SK-N-SH (cell line): ENCODE measurements around the gene URAD. TPM values are rescaled to one million over a fixed set of nuclear protein-coding genes. Genes with fewer than 3 reads are reported as not detected.

ENCODE experiments used
- CTCF ChIA-PET: fragments of 300-600, 350-600 bp; formaldehyde crosslinking; extraction: SDS; loops from one replicate; lab custom pipeline; 2021; lab: Yijun Ruan, JAX
- POLR2A ChIA-PET: fragments of 350-600 bp; sonication (Branson Sonifier 250); formaldehyde crosslinking; extraction: SDS; loops from one replicate; lab custom pipeline; 2020; ENCODE audit warnings: antibody characterized with exemption, inconsistent platforms; lab: Yijun Ruan, JAX
- DNase-seq: peaks from one replicate; pipeline ENCODE4 v3.0.0; 2012
- H2AFZ ChIP-seq: fragments of 200-600 bp; sonication (generic); 2 replicates; pipeline ENCODE4 v1.8.1; 2016; ENCODE audit warnings: antibody characterized with exemption, mild to moderate bottlenecking, low read depth
- H3F3A ChIP-seq: fragments of 200-600 bp; sonication (generic); replicated peaks from 2 replicates; pipeline ENCODE3; 2016; ENCODE audit warnings: antibody characterized with exemption, mild to moderate bottlenecking; ENCODE audit not compliant: insufficient read depth
- H3K27ac ChIP-seq, 2 experiments: fragments of 200-500 bp in 1 of 2; fragments of 200-600 bp in 1 of 2; sonication (Bioruptor generic) in 1 of 2; sonication (generic), shearing (Covaris generic) in 1 of 2; 2 replicates each; pipeline versions ENCODE4 v1.5.1 to v1.6.1; 2014 to 2016; ENCODE audit warnings: low read depth in 2 of 2, inconsistent platforms in 1 of 2, low read length in 1 of 2, mild to moderate bottlenecking in 1 of 2, mixed read lengths in 1 of 2
- H3K27me3 ChIP-seq: fragments of 200-600 bp; sonication (generic), shearing (Covaris generic); 2 replicates; pipeline ENCODE4 v1.6.1; 2016; ENCODE audit warnings: mixed run types; ENCODE audit not compliant: insufficient read depth
- H3K36me3 ChIP-seq, 2 experiments: fragments of 200-500 bp in 1 of 2; fragments of 200-600 bp in 1 of 2; sonication (Bioruptor generic) in 1 of 2; sonication (generic) in 1 of 2; replicated peaks in 1 of 2; 2 replicates each; pipeline versions ENCODE3 to v1.5.1; 2014 to 2016; ENCODE audit warnings: low read length in 1 of 2, mild to moderate bottlenecking in 1 of 2; ENCODE audit not compliant: insufficient read depth in 2 of 2, control insufficient read depth in 1 of 2
- H3K4me1 ChIP-seq, 2 experiments: fragments of 200-500 bp in 1 of 2; fragments of 200-600 bp in 1 of 2; sonication (Bioruptor generic) in 1 of 2; sonication (generic), shearing (Covaris generic) in 1 of 2; 2 replicates each; pipeline versions ENCODE4 v1.5.1 to v1.6.1; 2014 to 2016; ENCODE audit warnings: low read depth in 1 of 2, low read length in 1 of 2, mixed run types in 1 of 2; ENCODE audit not compliant: insufficient read depth in 2 of 2, control insufficient read depth in 1 of 2
- H3K4me2 ChIP-seq: fragments of 200-600 bp; sonication (generic), shearing (Covaris generic); 2 replicates; pipeline ENCODE4 v1.6.1; 2017; ENCODE audit warnings: mixed run types
- H3K4me3 ChIP-seq, 2 experiments: fragments of 200-500 bp in 1 of 2; fragments of 200-600 bp in 1 of 2; sonication (Bioruptor generic) in 1 of 2; sonication (generic), shearing (Covaris generic) in 1 of 2; 2 replicates each; pipeline versions ENCODE4 v1.5.1 to v1.8.1; 2014 to 2016; ENCODE audit warnings: low read depth in 2 of 2, inconsistent platforms in 1 of 2, low read length in 1 of 2, mild to moderate bottlenecking in 1 of 2, mixed read lengths in 1 of 2, moderate library complexity in 1 of 2
- H3K79me2 ChIP-seq: fragments of 200-600 bp; sonication (generic); 2 replicates; pipeline ENCODE4 v1.8.1; 2017; ENCODE audit warnings: mild to moderate bottlenecking; ENCODE audit not compliant: insufficient read depth
- H3K9ac ChIP-seq: fragments of 200-600 bp; sonication (generic); 2 replicates; pipeline ENCODE4 v1.6.1; 2017; ENCODE audit warnings: mixed run types
- H3K9me2 ChIP-seq: fragments of 200-600 bp; sonication (generic); 2 replicates; pipeline ENCODE4 v1.6.1; 2017; ENCODE audit warnings: mixed run types
- H3K9me3 ChIP-seq: fragments of 200-600 bp; sonication (generic); 2 replicates; pipeline ENCODE4 v1.6.1; 2017; ENCODE audit warnings: mixed run types, mild to moderate bottlenecking, moderate library complexity
- H4K20me1 ChIP-seq: fragments of 200-600 bp; sonication (generic); 2 replicates; pipeline ENCODE4 v1.6.1; 2017; ENCODE audit warnings: mild to moderate bottlenecking, mixed run types; ENCODE audit not compliant: insufficient read depth
- CHD2 ChIP-seq: fragments of 150-350 bp; IDR thresholded peaks from 2 replicates; pipeline ENCODE4 v1.6.1; 2018; ENCODE audit warnings: low read length; ENCODE audit not compliant: partially characterized antibody
- ELF1 ChIP-seq: IDR thresholded peaks from 2 replicates; pipeline ENCODE4 v1.4.0; 2012
- FOSL2 ChIP-seq: IDR thresholded peaks from 2 replicates; pipeline ENCODE4 v1.4.0; 2012; ENCODE audit warnings: low read depth, mild to moderate bottlenecking, moderate library complexity, borderline replicate concordance
- FOXM1 ChIP-seq: IDR thresholded peaks from 2 replicates; pipeline ENCODE4 v1.4.0; 2012; ENCODE audit warnings: low read depth, mild to moderate bottlenecking
- GATA2 ChIP-seq: sonication (generic); formaldehyde crosslinking; IDR thresholded peaks from 2 replicates; pipeline ENCODE4 v1.5.0; 2020; ENCODE audit warnings: mild to moderate bottlenecking, missing genetic modification reagents
- MAX ChIP-seq: IDR thresholded peaks from 2 replicates; pipeline ENCODE4 v1.4.0; 2012; ENCODE audit warnings: low read depth
- MXI1 ChIP-seq: IDR thresholded peaks from 2 replicates; pipeline ENCODE4 v1.6.1; 2012; ENCODE audit warnings: mild to moderate bottlenecking, low read depth, low read length, improper control_type of control experiment
- NFIC ChIP-seq: IDR thresholded peaks from 2 replicates; pipeline ENCODE4 v1.4.0; 2012; ENCODE audit warnings: borderline replicate concordance
- NRF1 ChIP-seq: IDR thresholded peaks from 2 replicates; pipeline ENCODE4 v1.6.1; 2012; ENCODE audit warnings: low read depth, mild to moderate bottlenecking, low read length
- PBX3 ChIP-seq: IDR thresholded peaks from 2 replicates; pipeline ENCODE4; 2012
- RAD21 ChIP-seq: IDR thresholded peaks from 2 replicates; pipeline ENCODE4 v1.6.1; 2012; ENCODE audit warnings: mild to moderate bottlenecking, low read length
- RCOR1 ChIP-seq: fragments of 150-350 bp; IDR thresholded peaks from 2 replicates; pipeline ENCODE4 v1.6.1; 2017; ENCODE audit warnings: antibody characterized with exemption, low read length
- SIN3A ChIP-seq: IDR thresholded peaks from 2 replicates; pipeline ENCODE4 v1.6.1; 2012; ENCODE audit warnings: low read depth, mild to moderate bottlenecking, low read length, moderate library complexity, borderline replicate concordance
- TAF1 ChIP-seq: IDR thresholded peaks from 2 replicates; pipeline ENCODE4 v1.6.1; 2012; ENCODE audit warnings: low read depth, mild to moderate bottlenecking, low read length, moderate library complexity, borderline replicate concordance
- TCF12 ChIP-seq: IDR thresholded peaks from 2 replicates; pipeline ENCODE4 v1.4.0; 2012
- YY1 ChIP-seq: IDR thresholded peaks from 2 replicates; pipeline ENCODE4 v1.4.0; 2012; ENCODE audit warnings: low read depth, mild to moderate bottlenecking
- ZBTB33 ChIP-seq: IDR thresholded peaks from 2 replicates; pipeline ENCODE4 v1.4.0; 2012; ENCODE audit warnings: low read depth, borderline replicate concordance
- WGBS: methylation state at CpG from one replicate; pipeline ENCODE4 v1.1.6; 2017; ENCODE audit warnings: low lambda C conversion rate; 5-methylcytosine and 5-hydroxymethylcytosine counted together
- polyA plus RNA-seq, 3 experiments: library from polyadenylated mRNA; depleted of rRNA; stranded (reverse); fragments of >200 nt; gene quantifications; 2 replicates each; pipeline ENCODE4 v1.2.3, GENCODE V29; 2012
- TF ChIP-seq, protein P1 (sequence below): IDR thresholded peaks from 2 replicates; pipeline ENCODE4 v1.4.0; 2012; ENCODE audit warnings: low read depth, borderline replicate concordance
- TF ChIP-seq, protein P2 (sequence below): fragments of 200-600 bp; sonication (generic); IDR thresholded peaks from 2 replicates; pipeline ENCODE4 v1.6.1; 2017; ENCODE audit warnings: antibody characterized with exemption, mild to moderate bottlenecking, moderate library complexity
- TF ChIP-seq, protein P3 (sequence below): fragments of 150-350 bp; IDR thresholded peaks from 2 replicates; pipeline ENCODE4 v1.6.1; 2017; ENCODE audit warnings: antibody characterized with exemption, low read length, low read depth, borderline replicate concordance

The URAD gene
- polyA plus RNA-seq, 1 of the 3 experiments (the other 2 are of a cell fraction) = not detected

GRCh38 chr13:28001837-28002473 lies 13.5 kb upstream of the URAD start:
- H3K79me2 ChIP-seq = no peaks in the 10 kb centered on the region
- no peak overlapping the region for H3K27ac ChIP-seq
- TF ChIP-seq PBX3 (no peak), SIN3A (no peak), MAX (no peak), TCF12 (no peak), MXI1 (no peak), NRF1 (no peak), CHD2 (no peak), FOSL2 (no peak), NFIC (no peak), RCOR1 (no peak), TAF1 (no peak), ELF1 (no peak), FOXM1 (no peak), ZBTB33 (no peak), RAD21 (no peak), GATA2 (CRISPR knock-in tag) (no peak), YY1 (no peak)
- TF ChIP-seq, protein P1, sequence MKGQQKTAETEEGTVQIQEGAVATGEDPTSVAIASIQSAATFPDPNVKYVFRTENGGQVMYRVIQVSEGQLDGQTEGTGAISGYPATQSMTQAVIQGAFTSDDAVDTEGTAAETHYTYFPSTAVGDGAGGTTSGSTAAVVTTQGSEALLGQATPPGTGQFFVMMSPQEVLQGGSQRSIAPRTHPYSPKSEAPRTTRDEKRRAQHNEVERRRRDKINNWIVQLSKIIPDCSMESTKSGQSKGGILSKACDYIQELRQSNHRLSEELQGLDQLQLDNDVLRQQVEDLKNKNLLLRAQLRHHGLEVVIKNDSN = no peak
- TF ChIP-seq, protein P2, sequence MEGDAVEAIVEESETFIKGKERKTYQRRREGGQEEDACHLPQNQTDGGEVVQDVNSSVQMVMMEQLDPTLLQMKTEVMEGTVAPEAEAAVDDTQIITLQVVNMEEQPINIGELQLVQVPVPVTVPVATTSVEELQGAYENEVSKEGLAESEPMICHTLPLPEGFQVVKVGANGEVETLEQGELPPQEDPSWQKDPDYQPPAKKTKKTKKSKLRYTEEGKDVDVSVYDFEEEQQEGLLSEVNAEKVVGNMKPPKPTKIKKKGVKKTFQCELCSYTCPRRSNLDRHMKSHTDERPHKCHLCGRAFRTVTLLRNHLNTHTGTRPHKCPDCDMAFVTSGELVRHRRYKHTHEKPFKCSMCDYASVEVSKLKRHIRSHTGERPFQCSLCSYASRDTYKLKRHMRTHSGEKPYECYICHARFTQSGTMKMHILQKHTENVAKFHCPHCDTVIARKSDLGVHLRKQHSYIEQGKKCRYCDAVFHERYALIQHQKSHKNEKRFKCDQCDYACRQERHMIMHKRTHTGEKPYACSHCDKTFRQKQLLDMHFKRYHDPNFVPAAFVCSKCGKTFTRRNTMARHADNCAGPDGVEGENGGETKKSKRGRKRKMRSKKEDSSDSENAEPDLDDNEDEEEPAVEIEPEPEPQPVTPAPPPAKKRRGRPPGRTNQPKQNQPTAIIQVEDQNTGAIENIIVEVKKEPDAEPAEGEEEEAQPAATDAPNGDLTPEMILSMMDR = no peak
- TF ChIP-seq, protein P3, sequence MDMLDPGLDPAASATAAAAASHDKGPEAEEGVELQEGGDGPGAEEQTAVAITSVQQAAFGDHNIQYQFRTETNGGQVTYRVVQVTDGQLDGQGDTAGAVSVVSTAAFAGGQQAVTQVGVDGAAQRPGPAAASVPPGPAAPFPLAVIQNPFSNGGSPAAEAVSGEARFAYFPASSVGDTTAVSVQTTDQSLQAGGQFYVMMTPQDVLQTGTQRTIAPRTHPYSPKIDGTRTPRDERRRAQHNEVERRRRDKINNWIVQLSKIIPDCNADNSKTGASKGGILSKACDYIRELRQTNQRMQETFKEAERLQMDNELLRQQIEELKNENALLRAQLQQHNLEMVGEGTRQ = no peak
- no peak overlapping the region for H3K4me2 ChIP-seq
- H3F3A ChIP-seq = peaks cover 5% of the 10 kb centered on the region
- WGBS = 9% methylated on average over 8 of the region's 20 CpGs
- no peaks in the 10 kb centered on the region for H3K9me2 ChIP-seq
- H4K20me1 ChIP-seq = no peaks in the 10 kb centered on the region
- no peak overlapping the region for H2AFZ ChIP-seq
- no peaks in the 10 kb centered on the region for H3K9me3 ChIP-seq
- no peaks in the 10 kb centered on the region for H3K4me1 ChIP-seq
- DNase-seq = no peak
- H3K36me3 ChIP-seq = no peaks in the 10 kb centered on the region
- no peak overlapping the region for H3K4me3 ChIP-seq
- peaks cover 29% of the 10 kb centered on the region for H3K27me3 ChIP-seq
- POLR2A ChIA-PET = no interaction called here
- no peak overlapping the region for H3K9ac ChIP-seq
- CTCF ChIA-PET = interaction anchor here (1.3 to 3.0 kb wide), 3 partner anchors 18 to 176 kb away, joined by 3 to 8 read pairs (median 4); no protein-coding TSS in a partner anchor
